ENCODE results near the gene PIGU. TPM values are rescaled to one million over a fixed set of nuclear protein-coding genes. Genes with fewer than 3 reads are reported as not detected.

The PIGU gene
- total and polyA plus RNA-seq, 2 of the 13 experiments (the other 11 are each of a cell fraction or from before 2014, with no cell fraction given): 45.5 to 231 TPM

GRCh38 chr20:34717230-34718095 is 40.6 kb upstream of the PIGU start (continued):
- TF ChIP-seq ZSCAN5A (CRISPR knock-in tag; IDR thresholded peaks at IDR 0.05; ENCODE audit: borderline replicate concordance) (peak; percentile 90; the same call in 1 of the 2 replicates), ZNF234 (CRISPR knock-in tag; conservative IDR thresholded peaks at IDR 0.05) (no peak), ZNF276 (CRISPR knock-in tag; IDR thresholded peaks at IDR 0.05; ENCODE audit: low read depth) (no peak), ZBTB38 (CRISPR knock-in tag; IDR thresholded peaks at IDR 0.05) (peak; percentile 68; the same call in 1 of the 2 replicates), NKX3-1 (CRISPR knock-in tag; IDR thresholded peaks at IDR 0.05) (no peak), ZNF513 (CRISPR knock-in tag; conservative IDR thresholded peaks at IDR 0.05) (no peak), E2F1 (CRISPR knock-in tag; IDR thresholded peaks at IDR 0.05) (no peak), MIXL1 (CRISPR knock-in tag; IDR thresholded peaks at IDR 0.05) (no peak; the same call in 1 of the 2 replicates), ZFP36L1 (CRISPR knock-in tag; IDR thresholded peaks at IDR 0.05) (peak; percentile 40; the same call in 1 of the 2 replicates), HOXA3 (CRISPR knock-in tag; IDR thresholded peaks at IDR 0.05) (peak; percentile 60; the same call in 1 of the 2 replicates), DNMT3B (CRISPR knock-in tag; conservative IDR thresholded peaks at IDR 0.05) (no peak), ZBTB33 (CRISPR knock-in tag; IDR thresholded peaks at IDR 0.05) (peak; percentile 85), FOXO4 (CRISPR knock-in tag; conservative IDR thresholded peaks at IDR 0.05) (no peak), AKAP8 (CRISPR knock-in tag; IDR thresholded peaks at IDR 0.05) (no peak), CAMTA2 (CRISPR knock-in tag; IDR thresholded peaks at IDR 0.05; ENCODE audit: borderline replicate concordance) (no peak), ZNF326 (CRISPR knock-in tag; IDR thresholded peaks at IDR 0.05; ENCODE audit: borderline replicate concordance) (no peak), PBX2 (CRISPR knock-in tag; IDR thresholded peaks at IDR 0.05) (no peak), ZFP82 (CRISPR knock-in tag; IDR thresholded peaks at IDR 0.05; ENCODE audit: borderline replicate concordance) (no peak)
